ENCODE data around the gene PHF12. TPM values are rescaled to one million over a fixed set of nuclear protein-coding genes. Genes with fewer than 3 reads are reported as not detected.

Gene PHF12
- total and polyA plus RNA-seq, 2 of the 8 experiments (the other 6 are each of a cell fraction or from before 2014, with no cell fraction given): 38.8 to 65.7 TPM

- no peak for TF ChIP-seq TBP (IDR thresholded peaks at IDR 0.05; ENCODE audit: low read depth, low read length)
- no peak for TF ChIP-seq MAFK (IDR thresholded peaks at IDR 0.05; ENCODE audit: low read depth, low read length)
Measured at GRCh38 chr17:28993645-28994426, 42.5 kb upstream of the PHF12 start (continued).
